Body of pancreas (tissue), 4 donors: ENCODE results near the gene REG3G.

Source experiments
- POLR2A ChIP-seq, 3 donors: fragments of 450-650 bp; IDR thresholded peaks; one replicate each; pipeline ENCODE4 v1.6.1; 2016; ENCODE audit warnings: antibody characterized with exemption in 3 of 3, mild to moderate bottlenecking in 2 of 3
- TF ChIP-seq, protein P1 (sequence below), 7 experiments: fragments of 450-650 bp in 4 of 7; fragments of 200-600 bp in 3 of 7; sonication (generic) in 3 of 7; IDR thresholded peaks; one replicate each; pipeline ENCODE4 v1.5.1; 2016 to 2019; ENCODE audit warnings: antibody characterized with exemption in 7 of 7

DNA sequence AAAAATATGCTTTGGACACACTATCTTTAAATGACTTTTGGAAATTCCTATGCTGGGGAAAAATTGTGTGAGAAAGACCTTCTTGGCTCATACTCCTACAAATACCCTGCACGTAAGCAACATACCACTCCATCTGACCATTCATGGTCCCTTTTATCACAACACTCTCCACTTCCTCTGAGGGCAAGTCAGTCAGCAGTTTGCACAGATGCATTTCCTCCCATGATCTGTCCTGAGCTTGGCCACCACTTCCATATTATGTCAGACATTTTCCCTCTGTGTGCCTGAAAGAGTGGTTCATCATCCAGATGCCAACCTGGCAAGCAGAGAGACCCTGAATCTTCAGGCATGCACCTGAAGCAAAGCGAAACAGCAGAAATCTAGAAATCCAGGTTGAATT, 16.1 kb upstream of the REG3G start:
- no peak for TF ChIP-seq POLR2A (IDR thresholded peaks at IDR 0.05)
- TF ChIP-seq, protein P1, sequence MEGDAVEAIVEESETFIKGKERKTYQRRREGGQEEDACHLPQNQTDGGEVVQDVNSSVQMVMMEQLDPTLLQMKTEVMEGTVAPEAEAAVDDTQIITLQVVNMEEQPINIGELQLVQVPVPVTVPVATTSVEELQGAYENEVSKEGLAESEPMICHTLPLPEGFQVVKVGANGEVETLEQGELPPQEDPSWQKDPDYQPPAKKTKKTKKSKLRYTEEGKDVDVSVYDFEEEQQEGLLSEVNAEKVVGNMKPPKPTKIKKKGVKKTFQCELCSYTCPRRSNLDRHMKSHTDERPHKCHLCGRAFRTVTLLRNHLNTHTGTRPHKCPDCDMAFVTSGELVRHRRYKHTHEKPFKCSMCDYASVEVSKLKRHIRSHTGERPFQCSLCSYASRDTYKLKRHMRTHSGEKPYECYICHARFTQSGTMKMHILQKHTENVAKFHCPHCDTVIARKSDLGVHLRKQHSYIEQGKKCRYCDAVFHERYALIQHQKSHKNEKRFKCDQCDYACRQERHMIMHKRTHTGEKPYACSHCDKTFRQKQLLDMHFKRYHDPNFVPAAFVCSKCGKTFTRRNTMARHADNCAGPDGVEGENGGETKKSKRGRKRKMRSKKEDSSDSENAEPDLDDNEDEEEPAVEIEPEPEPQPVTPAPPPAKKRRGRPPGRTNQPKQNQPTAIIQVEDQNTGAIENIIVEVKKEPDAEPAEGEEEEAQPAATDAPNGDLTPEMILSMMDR (IDR thresholded peaks at IDR 0.05): no peak
